ENCODE data around the gene KTN1. TPM values are rescaled to one million over a fixed set of nuclear protein-coding genes. Genes with fewer than 3 reads are reported as not detected.

The KTN1 gene
- total RNA-seq, 2 experiments from 2014 or later = 126 to 134 TPM

DNA sequence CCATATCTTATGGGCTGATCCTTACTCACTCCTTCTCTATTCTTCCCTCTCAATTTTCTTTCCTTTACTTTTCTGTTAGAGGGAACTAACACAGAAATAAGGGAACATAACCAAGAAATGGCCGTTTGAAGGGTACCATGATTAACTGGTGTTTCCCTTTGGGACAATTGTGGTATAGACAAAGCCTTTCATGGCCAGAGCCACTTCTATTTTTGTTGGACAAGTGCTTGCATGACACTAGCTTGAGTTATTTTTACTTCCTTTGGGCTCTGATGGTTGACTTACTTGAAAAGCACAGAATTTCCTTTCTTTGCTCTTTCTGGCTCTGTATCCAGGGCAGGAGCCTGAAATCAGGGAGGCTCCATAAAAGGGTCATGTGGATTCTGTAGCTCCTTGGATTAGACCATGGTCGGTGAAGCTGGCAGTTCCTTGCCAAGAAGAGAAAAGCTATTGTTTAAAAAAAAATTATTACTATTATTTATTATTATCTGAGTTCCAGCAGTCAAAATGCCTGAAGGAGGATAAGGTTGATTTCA, 130.6 kb downstream of the KTN1 start:
- H3K27ac Mint-ChIP-seq = no peak overlapping the region
- no peaks in the 10 kb centered on the region for H3K4me1 Mint-ChIP-seq (ENCODE audit: low read depth)
- ChIA-PET CTCF (interaction anchor here (2.2 kb wide), 1 partner anchor 22 kb away, joined by 5 read pairs; no protein-coding TSS in a partner anchor), POLR2A (no interaction called here)
- H3K9me3 Mint-ChIP-seq = peaks cover 5% of the 10 kb centered on the region
- intact Hi-C loops (cut with micrococcal nuclease) = no loop called here
- no peak overlapping the region for H3K4me3 Mint-ChIP-seq
- H3K36me3 Mint-ChIP-seq = peaks cover 2% of the 10 kb centered on the region
- no peak for DNase-seq
- no peaks in the 10 kb centered on the region for H3K27me3 Mint-ChIP-seq

DNA sequence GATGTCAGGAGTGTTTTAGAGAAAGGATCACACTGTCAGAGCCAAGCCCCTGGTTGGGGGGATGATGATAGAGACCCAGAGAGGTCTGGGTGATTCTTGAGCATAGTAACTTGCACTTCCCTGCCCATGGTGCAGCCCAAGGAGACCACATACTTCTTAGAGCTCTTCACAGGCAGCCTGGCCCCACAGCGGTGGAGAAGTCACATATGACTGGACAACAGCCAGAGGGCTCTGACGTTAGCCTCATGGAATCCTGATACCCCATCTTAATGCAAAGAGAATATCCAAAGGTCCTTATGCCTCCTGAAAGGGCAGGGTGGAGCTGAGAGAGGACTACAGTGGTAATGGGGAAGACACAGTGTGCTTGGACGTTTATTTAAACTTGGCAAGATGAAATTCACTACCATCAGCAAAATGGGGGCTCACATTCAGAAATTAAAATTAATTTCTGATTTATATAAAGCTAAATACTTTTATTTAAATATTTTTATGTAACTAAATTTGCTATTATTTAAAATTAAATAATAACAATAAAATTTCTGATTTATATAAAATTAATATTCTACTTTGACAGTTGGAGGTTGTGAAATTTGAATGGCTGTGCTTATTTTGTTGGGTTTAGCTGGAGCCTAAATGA, 131.3 kb downstream of the KTN1 start:
- ChIA-PET CTCF (interaction anchor here (0.6 to 2.2 kb wide), 3 partner anchors 21 to 1544 kb away, joined by 3 to 5 read pairs (median 3); no protein-coding TSS in a partner anchor), POLR2A (no interaction called here)
- Mint-ChIP-seq H3K27ac (no peak overlapping the region), H3K4me3 (no peak overlapping the region), H3K9me3 (peaks cover 5% of the 10 kb centered on the region), H3K27me3 (no peaks in the 10 kb centered on the region), H3K4me1 (ENCODE audit: low read depth) (no peaks in the 10 kb centered on the region), H3K36me3 (peaks cover 2% of the 10 kb centered on the region)
- intact Hi-C loops (cut with micrococcal nuclease) = no loop called here
- DNase-seq = no peak

DNA sequence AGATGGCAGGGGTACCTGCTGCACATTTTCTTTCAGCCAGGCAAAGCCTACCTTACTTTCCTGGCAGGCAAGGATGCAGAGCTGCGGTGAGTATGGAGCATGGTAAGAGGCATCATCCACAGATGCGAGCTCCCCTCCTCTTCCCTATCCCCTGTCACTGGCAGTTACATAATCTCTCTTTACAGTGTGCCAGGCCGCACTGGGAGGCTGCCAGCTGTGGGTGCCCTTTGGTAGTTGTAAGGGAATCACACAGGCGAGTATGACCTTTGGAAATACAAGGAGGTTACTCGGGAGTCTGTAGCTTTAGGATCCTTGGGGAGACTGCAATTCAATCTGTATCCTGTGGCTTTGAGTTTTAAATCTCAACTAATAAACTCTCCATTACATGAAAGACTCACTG, 132.5 kb downstream of the KTN1 start:
- no peaks in the 10 kb centered on the region for H3K4me1 Mint-ChIP-seq (ENCODE audit: low read depth)
- H3K27ac Mint-ChIP-seq = no peak overlapping the region
- DNase-seq = no peak
- peaks cover 5% of the 10 kb centered on the region for H3K9me3 Mint-ChIP-seq
- H3K27me3 Mint-ChIP-seq = no peaks in the 10 kb centered on the region
- CTCF ChIA-PET = interaction anchor here (2.2 kb wide), 1 partner anchor 20 kb away, joined by 5 read pairs; no protein-coding TSS in a partner anchor
- POLR2A ChIA-PET = no interaction called here
- H3K4me3 Mint-ChIP-seq = no peak overlapping the region
- H3K36me3 Mint-ChIP-seq = peaks cover 2% of the 10 kb centered on the region
- intact Hi-C loops (cut with micrococcal nuclease) = no loop called here

GRCh38 chr14:55713486-55713885, 133.5 kb downstream of the KTN1 start:
- Mint-ChIP-seq H3K4me3 (no peak overlapping the region), H3K4me1 (ENCODE audit: low read depth) (no peaks in the 10 kb centered on the region), H3K36me3 (peaks cover 2% of the 10 kb centered on the region), H3K9me3 (peaks cover 5% of the 10 kb centered on the region), H3K27ac (no peak overlapping the region), H3K27me3 (no peaks in the 10 kb centered on the region)
- ChIA-PET CTCF (interaction anchor here (0.9 kb wide), 1 partner anchor 18 kb away, joined by 4 read pairs; no protein-coding TSS in a partner anchor), POLR2A (no interaction called here)
- DNase-seq = no peak
- intact Hi-C loops (cut with micrococcal nuclease) = no loop called here

DNA sequence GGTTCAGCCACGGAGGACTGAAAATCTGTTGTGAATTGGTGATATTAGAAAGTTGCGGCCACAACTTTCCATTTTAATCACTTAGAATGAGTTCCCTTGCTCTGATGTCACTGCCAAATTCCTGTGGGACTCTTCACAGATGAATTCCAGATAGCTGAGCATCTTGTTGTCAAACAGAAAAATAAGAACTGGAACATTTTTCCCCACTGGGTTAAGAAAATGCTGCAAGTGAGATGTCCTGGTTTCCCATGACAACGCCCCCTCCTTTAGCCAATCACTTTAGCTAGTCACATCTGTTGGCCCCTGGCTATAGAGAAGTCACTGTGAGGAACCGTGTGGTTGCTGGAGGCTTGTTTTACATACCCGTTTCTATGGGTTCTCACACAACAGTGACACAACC, 135.9 kb downstream of the KTN1 start:
- Mint-ChIP-seq H3K9me3 (peaks cover 5% of the 10 kb centered on the region), H3K27me3 (no peaks in the 10 kb centered on the region), H3K4me3 (no peak overlapping the region), H3K4me1 (ENCODE audit: low read depth) (no peaks in the 10 kb centered on the region), H3K27ac (no peak overlapping the region), H3K36me3 (peaks cover 2% of the 10 kb centered on the region)
- ChIA-PET CTCF (interaction anchor here (1.7 kb wide), 1 partner anchor 16 kb away, joined by 7 read pairs; no protein-coding TSS in a partner anchor), POLR2A (no interaction called here)
- no peak for DNase-seq
- intact Hi-C loops (cut with micrococcal nuclease) = no loop called here

GRCh38 chr14:55717621-55718020, 137.6 kb downstream of the KTN1 start:
- ChIA-PET POLR2A (no interaction called here), CTCF (interaction anchor here (0.7 kb wide), 1 partner anchor 383 kb away, joined by 4 read pairs; no protein-coding TSS in a partner anchor)
- H3K36me3 Mint-ChIP-seq = no peaks in the 10 kb centered on the region
- no peaks in the 10 kb centered on the region for H3K9me3 Mint-ChIP-seq
- intact Hi-C loops (cut with micrococcal nuclease) = no loop called here
- H3K27me3 Mint-ChIP-seq = no peaks in the 10 kb centered on the region
- H3K27ac Mint-ChIP-seq = no peak overlapping the region
- no peak overlapping the region for H3K4me3 Mint-ChIP-seq
- no peak for DNase-seq
- no peaks in the 10 kb centered on the region for H3K4me1 Mint-ChIP-seq (ENCODE audit: low read depth)

- Mint-ChIP-seq H3K4me3 (no peak overlapping the region), H3K4me1 (ENCODE audit: low read depth) (no peaks in the 10 kb centered on the region), H3K36me3 (no peaks in the 10 kb centered on the region), H3K9me3 (no peaks in the 10 kb centered on the region), H3K27ac (no peak overlapping the region), H3K27me3 (no peaks in the 10 kb centered on the region)
- intact Hi-C loops (cut with micrococcal nuclease) = no loop called here
- no peak for DNase-seq
- ChIA-PET CTCF (interaction anchor here (0.6 to 1.8 kb wide), 2 partner anchors 13 to 860 kb away, joined by 4 to 7 read pairs; no protein-coding TSS in a partner anchor), POLR2A (no interaction called here)
Observed at GRCh38 chr14:55718551-55718950, 138.5 kb downstream of the KTN1 start.

DNA sequence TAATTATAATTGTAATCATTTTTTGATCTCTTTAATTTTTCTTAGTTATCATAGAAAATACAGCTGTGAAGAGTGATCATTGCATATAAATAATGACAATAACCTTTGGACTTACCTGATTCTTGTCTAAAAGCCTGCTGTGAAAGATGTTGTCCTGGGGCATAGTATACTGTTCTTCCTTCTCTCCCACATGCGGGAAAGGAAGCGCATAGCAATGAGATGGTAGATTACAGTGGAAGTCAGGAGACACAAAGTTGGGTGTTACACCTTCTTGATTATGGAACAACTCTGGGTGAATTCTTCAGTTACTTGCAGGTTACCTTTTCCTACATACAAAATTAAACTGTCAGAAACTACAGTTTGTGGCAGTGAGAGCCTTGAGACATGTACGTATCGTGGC, 140.8 kb downstream of the KTN1 start:
- Mint-ChIP-seq H3K27ac (no peak overlapping the region), H3K36me3 (no peaks in the 10 kb centered on the region), H3K27me3 (no peaks in the 10 kb centered on the region), H3K4me3 (no peak overlapping the region), H3K9me3 (no peaks in the 10 kb centered on the region), H3K4me1 (ENCODE audit: low read depth) (no peaks in the 10 kb centered on the region)
- ChIA-PET POLR2A (no interaction called here), CTCF (no interaction called here)
- no peak for DNase-seq
- intact Hi-C loops (cut with micrococcal nuclease) = no loop called here

DNA sequence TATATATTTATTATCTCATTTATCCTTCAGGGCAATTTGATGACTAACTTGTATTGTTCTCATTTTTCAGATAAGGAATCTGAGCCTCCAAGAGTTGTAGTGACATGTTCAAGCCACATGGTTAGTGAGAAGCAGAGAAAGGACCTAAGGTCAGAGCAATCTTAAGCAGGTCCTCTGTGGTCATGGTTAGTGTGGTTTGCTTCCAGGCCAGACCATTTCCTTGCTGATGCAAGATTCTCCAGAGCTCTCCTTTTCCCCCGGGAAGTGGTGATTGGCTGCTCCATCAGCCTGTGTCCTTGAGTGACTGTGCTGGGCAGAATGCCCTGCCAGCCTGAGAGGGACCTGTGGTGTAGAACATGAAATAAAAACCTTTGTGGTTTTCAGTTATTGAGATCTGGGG, 141.3 kb downstream of the KTN1 start:
- Mint-ChIP-seq H3K36me3 (no peaks in the 10 kb centered on the region), H3K4me3 (no peak overlapping the region), H3K9me3 (no peaks in the 10 kb centered on the region), H3K27ac (no peak overlapping the region), H3K4me1 (ENCODE audit: low read depth) (no peaks in the 10 kb centered on the region), H3K27me3 (no peaks in the 10 kb centered on the region)
- no peak for DNase-seq
- intact Hi-C loops (cut with micrococcal nuclease) = no loop called here
- ChIA-PET POLR2A (no interaction called here), CTCF (no interaction called here)

- Mint-ChIP-seq H3K4me1 (ENCODE audit: low read depth) (no peaks in the 10 kb centered on the region), H3K27ac (no peak overlapping the region), H3K4me3 (no peak overlapping the region), H3K9me3 (no peaks in the 10 kb centered on the region), H3K36me3 (no peaks in the 10 kb centered on the region), H3K27me3 (no peaks in the 10 kb centered on the region)
- no peak for DNase-seq
- ChIA-PET POLR2A (no interaction called here), CTCF (no interaction called here)
- intact Hi-C loops (cut with micrococcal nuclease) = no loop called here
Observed at GRCh38 chr14:55722054-55722453, 142.0 kb downstream of the KTN1 start.

GRCh38 chr14:55724736-55725135, 144.7 kb downstream of the KTN1 start:
- Mint-ChIP-seq H3K36me3 (no peaks in the 10 kb centered on the region), H3K4me3 (no peak overlapping the region), H3K4me1 (ENCODE audit: low read depth) (no peaks in the 10 kb centered on the region), H3K27me3 (no peaks in the 10 kb centered on the region), H3K27ac (no peak overlapping the region), H3K9me3 (no peaks in the 10 kb centered on the region)
- intact Hi-C loops (cut with micrococcal nuclease) = no loop called here
- ChIA-PET CTCF (interaction anchor here (0.6 to 1.8 kb wide), 2 partner anchors 750 to 1458 kb away, joined by 3 to 6 read pairs; no protein-coding TSS in a partner anchor), POLR2A (no interaction called here)
- DNase-seq = no peak

DNA sequence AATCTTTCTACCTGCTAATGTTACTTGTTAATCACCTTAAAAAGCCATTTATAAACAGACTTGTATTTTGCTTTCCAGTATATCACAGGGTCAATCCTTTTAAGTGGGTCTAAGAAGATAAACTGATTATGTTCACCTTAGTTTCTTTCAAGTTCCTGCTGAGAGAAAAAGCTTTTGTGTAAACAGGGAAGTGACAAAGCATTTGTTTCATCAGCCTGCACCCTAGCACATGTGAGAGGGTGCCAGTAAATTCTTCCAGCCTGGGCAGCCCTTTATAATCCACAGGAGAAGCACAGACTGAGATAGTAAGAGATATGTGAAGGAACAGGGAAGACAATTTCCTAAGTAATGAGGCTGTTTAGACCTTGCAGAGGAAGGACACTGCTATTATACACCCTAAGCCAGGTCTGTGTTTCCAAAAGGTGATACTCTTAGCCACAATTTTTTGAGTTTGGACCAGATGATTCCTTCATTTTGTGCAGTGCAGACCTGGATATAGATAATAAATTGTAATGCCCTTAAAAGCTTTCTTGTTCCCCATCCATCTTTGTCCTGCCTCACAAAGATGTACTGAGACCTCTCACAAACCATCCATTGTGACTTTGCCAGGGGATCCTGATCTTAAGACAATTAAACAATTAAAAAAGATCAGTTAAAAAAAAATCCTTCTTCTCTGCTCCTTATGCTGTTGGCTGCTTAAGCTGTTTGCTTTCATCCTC, 150.7 kb downstream of the KTN1 start:
- POLR2A ChIA-PET = no interaction called here

More for the DNA sequence above, 150.7 kb downstream of the KTN1 start:
- H3K27me3 Mint-ChIP-seq = no peaks in the 10 kb centered on the region
- H3K4me3 Mint-ChIP-seq = no peak overlapping the region
- no peaks in the 10 kb centered on the region for H3K36me3 Mint-ChIP-seq
- H3K4me1 Mint-ChIP-seq (ENCODE audit: low read depth) = no peaks in the 10 kb centered on the region
- DNase-seq = no peak
- peaks cover 2% of the 10 kb centered on the region for H3K9me3 Mint-ChIP-seq
- intact Hi-C loops (cut with micrococcal nuclease) = loop anchor here (5.0 to 10.0 kb wide), 2 partner anchors 694 to 742 kb away; no protein-coding TSS in a partner anchor
- no peak overlapping the region for H3K27ac Mint-ChIP-seq
- CTCF ChIA-PET = interaction anchor here (0.9 to 4.8 kb wide), 18 partner anchors 7 to 748 kb away, joined by 3 to 58 read pairs (median 4); partner anchors contain the start of gene PELI2

Data from activated CD4-positive, alpha-beta memory T cell treated with anti-CD3 and anti-CD28 coated beads for 36 hours (primary cell).